Measurements from ENCODE around the gene C5orf52.
A peak's percentile ranks its signal among the peaks of the same experiment; 100 is the strongest.
"Not testable (repeated sequence)": the region's sequence is repeated elsewhere in the genome, so short reads cannot be mapped to it uniquely, and the experiment has no call there.

The C5orf52 gene

DNA sequence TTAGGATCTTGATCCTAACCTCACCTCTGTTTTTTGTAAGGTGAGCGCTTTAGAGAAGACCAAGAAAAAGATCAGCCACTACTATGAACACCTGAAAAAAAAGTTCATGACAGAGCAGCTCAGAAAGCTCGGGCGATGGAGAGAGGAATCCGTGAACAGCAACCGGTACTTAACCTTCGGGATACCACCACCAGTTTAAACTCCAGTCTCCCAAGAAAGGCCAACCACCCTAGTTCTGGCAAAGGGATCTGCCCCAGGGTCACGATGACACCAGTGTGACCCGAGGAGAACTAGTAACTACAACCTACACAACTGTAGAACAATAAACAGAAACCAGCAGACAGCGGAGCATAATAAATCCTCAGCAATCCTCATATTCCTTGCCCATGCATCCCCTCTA, 8.5 kb downstream of the C5orf52 start:
- FAIRE-seq, result no peak

DNA sequence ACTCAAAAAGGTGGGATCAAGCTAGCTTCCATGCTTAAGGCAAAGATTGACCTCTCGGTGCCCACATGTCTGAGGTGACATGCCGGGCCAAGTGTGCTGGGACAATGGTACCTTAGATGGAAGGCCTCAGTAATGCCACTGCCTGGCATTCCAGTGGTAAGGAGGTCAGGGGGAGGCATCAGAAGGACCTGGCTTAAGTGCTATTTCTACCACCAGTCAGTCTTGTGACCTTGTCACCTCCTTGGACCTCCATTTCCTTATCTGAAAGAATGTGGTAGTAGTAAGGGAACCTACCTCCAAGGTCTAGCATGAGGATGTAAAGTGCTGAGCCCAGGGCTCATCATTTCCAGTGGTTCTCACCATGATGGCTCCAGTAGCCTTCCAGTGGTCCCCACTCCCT, 8.9 kb downstream of the C5orf52 start:
- FAIRE-seq, result no peak

DNA sequence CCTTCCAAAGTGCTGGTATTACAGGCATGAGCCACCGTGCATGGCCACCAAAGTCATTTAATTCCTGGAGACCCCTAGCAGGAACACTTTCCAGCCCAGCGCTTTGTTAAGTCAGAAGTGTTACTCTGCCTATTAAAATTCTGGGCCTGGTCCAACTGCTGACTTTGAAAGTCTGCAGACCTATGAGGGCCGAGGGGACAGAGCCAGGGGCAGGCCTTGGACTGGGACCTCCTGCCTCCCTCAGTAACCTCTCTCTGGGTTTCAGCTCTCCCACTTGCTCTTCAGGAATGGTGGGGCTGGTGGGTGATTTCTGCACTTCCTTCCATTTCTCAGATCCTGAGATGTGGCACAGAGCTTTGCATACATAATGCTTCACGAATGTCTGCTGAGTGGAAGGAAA, 9.7 kb downstream of the C5orf52 start:
- no peak for FAIRE-seq

DNA sequence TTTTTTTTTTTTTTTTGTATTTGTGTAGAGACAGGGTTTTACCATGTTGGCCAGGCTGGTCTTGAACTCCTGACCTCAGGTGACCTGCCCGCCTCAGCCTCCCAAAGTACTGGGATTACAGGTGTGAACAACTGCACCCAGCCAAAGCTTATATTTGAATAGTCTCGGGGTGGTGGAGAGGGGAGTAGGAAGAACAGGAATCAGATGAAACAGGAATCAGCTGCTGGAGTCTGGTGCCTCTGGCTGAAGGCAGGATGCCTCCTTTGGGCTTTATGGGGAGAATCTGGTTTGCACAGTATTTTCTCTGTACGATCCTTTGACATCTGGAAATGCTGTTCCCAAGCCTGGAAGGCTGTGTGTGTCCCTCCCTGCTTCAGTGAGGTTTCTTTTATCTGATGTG, 10.9 kb downstream of the C5orf52 start:
- FAIRE-seq, result no peak

DNA sequence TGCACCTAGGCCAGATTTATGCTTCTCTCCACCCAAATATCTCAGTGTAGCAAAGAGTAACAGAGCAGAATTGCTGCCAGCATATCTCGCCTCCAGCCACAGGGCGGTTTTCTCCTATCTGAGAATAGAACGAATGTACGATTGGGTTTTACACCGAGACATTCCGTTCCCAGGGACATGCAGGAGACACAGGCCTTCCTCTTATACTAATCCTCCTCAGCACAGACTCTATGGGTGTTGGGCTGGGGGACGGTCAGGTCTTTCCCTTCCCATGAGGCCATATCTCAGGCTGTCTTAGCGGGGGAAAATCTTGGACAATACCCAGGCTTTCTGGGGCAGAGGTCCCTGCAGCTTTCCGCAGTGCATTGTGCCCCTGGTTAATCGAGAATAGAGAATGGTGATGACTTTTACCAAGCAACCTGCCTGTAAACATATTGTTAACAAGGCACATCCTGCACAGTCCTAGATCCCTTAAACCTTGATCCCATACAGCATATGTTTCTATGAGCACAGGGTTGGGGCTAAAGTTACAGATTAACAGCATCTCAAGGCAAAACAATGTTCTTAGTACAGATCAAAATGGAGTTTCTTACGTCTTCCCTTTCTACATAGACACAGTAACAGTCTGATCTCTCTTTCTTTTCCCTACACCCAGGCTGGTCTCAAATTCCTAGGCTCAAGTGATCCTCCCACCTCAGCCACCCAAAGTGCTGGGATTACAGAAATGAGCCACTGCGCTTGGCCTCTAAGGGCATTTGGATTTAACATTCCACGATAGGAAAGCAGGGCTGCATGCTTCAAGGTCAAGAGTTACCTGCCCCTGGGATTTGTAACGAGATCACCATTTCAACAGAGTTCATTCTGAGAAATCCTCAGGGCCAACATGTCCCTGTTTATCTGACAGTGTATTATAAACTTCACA, 15.2 kb downstream of the C5orf52 start:
- not testable (repeated sequence) for FAIRE-seq

DNA sequence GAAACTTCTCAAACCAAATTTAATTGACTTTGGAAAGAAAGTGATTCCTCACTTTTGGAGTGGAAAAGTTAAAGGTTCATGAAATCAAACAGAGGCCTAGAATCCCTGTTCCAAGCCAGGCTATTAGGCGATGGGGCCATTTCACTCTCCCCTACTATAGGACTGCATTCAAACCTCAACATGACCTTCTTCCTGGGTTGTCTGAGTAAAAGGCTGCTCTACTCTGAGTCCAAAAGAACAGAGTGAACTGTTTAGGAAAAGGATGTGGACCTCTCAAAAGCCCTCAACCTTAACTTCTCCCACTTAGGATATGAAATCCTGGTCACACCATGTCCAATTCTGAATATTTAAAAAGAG, 15.8 kb downstream of the C5orf52 start:
- no peak for FAIRE-seq

DNA sequence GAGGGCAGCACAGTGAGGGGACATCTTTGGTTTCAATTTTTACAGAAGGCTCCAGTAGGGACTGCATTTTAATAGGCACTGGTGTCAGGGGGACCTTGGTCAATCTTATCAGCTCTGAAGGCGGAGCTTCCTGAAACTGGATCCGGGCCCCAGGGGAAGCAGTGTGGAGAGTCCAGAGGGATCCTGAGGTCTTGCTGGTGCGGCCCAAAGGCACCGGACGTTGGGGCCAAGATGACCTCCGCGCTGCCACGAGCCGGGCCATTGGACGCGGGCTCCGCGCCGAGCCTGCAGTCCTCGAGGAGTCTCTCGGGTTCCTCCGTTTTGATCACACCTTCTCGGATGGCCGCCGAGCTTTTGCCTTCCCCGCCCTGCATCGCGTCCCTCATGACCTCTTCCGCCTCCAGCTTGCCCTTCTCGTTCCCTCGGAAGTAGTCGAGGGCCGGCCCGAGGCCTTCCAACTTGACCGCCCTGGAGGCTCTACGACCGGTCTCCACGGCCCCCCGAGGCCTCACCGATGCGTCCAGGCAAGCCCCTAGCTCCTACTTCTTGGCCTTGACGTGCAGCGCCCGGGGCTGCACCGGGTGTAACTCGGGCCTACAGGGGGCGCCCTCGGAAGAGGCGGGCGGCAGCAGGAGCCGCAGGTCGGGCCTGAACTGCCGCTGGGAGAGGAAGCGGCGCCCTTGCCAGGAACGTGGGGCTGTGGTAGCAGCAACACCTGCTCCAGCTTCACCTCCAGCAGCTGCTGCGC, 18.8 kb downstream of the C5orf52 start:
- FAIRE-seq, result no peak

DNA sequence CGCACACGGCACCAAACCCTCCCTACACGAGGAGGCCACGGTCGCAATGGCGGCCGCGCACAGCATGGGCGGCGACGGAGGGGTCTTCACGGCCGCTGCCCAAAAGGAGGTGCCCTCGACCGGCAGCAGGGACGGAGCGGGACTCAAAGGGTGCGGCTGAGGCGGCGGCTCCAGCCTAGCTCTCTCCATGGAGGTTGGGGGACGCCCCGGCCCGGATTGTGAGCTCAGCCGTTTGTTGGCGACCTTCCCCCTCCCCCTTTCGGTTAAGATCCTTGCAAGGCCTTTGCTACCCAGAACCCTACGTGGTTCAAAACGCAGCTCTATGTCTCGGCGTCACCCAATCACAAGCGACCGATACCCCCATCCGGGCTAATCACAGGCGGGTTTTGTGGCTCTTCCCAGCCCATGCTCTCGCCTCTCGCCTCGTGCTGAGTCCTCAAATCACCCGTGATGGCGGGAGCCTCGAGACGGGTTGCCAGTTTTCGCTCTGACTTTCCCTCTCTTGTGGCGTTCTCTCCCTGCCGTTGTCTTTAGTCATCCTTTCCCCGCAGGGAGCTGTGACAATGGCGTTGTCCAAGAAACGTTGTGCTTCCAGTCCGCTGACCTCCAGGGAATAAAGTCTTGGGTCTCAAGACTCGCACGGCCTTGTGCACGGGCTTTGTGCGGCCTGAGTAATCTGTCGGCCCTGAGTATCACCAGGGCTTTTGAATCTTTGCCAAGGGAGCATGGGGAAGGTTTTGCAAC, 19.5 kb downstream of the C5orf52 start:
- no peak for FAIRE-seq

DNA sequence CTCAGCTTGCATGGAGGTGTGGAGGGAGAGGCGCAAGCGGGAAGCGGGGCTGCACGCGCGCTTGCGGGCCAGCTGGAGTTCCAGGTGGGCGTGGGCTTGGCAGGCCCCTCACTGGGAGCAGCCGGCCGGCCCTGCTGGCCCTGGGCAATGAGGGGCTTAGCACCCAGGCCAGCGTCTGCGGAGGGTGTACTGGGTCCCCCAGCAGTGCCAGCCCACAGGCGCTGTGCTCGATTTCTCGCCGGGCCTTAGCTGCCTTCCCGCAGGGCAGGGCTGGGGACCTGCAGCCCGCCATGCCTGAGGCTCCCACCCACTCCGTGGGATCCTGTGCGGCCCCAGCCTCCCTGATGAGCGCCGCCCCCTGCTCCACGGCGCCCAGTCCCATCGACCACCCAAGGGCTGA, 22.5 kb downstream of the C5orf52 start:
- FAIRE-seq, result not testable (repeated sequence)

DNA sequence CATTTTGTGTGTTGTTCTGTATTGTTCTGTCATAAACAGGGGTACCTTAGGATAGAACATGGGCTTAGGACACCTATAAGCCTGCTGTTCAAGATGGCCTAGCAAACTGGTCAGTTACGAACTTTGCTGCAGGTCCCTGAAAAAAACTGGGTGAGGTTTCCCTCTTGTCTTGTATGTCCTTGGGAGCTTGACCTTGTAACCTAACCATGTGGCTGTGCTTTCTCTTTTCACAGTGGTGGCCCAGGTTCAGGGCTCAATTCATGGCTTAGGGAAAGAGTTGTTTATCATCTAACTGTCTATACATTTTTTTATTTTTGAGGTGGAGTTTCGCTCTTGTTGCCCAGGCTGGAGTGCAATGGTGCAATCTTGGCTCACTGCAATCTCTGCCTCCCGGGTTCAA, 24.8 kb downstream of the C5orf52 start:
- FAIRE-seq, result not testable (repeated sequence)

DNA sequence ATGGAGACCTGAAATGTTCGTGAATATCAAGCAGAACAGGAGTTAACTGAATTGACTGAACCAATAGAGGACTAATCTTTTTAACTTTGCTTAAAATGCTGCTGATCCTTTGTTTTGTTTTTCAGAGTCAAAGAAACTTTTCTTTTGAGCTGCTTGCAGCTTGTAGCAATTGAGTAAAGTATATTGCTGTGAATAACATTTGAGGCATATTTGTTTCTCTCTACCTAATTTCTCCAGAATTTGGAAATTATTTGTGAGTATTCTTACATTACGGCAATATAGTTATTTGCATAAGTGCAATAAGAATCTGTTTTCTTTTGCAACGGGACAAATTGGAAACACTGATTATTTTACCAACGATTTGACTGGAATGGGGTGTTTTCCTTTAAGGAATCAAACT, 27.3 kb downstream of the C5orf52 start:
- FAIRE-seq, result not testable (repeated sequence)

DNA sequence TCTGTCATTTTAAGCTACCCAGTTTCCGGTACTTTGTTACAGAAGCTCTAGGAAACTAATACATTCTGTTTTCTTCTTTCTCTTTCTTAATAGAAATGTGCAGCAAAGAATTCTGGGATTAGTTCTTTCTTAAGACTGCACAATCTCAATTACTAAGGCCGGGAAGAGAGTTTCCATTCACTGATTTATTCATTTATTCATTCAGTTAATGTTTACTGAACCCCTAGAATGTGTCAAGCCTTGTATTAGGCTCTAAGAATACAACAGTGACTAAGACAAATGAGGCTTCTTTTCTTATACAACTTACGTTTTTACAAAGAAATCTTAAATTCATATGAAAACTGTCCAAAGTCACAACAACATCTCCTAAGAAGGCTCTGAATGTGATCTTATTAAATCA, 32.4 kb downstream of the C5orf52 start:
- no peak for FAIRE-seq

DNA sequence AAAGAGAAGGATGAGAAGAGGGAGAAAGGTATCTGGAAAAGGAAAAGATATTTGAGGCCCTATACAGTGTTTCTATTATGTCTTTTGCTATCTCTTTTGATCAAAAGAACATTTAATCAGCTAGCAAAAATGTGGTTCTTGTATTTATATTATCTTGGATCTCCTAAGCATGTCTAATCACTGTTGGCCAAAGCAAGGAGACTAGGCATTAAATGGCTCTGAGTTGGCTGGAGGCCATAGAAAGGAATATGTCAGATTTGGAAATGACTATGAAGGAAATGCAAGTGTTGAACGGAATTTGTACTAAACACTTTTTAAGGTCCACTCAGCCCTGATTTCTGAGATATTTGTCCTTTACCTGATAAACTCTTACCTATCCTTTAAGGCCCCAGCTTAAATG, 37.5 kb downstream of the C5orf52 start:
- no peak for FAIRE-seq

DNA sequence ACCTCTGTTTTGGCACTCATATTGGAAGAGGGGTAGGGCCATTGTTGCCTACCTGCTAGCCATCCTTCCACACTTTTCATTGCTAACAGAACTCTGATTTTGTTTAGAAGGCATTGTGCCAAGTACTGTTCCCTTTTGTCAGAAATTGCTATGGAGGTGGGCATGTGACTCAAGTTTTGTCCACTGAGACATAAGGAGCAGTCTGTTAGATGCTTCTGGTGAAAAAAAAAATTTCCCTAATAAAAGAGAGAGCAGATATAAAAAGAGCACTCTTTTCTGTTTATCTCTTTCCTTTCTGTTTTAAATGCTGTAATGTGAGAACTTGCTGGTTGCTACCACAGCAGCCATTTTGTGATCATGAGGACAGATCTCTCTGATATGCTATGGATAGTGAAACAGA, 38.0 kb downstream of the C5orf52 start:
- FAIRE-seq, result no peak

DNA sequence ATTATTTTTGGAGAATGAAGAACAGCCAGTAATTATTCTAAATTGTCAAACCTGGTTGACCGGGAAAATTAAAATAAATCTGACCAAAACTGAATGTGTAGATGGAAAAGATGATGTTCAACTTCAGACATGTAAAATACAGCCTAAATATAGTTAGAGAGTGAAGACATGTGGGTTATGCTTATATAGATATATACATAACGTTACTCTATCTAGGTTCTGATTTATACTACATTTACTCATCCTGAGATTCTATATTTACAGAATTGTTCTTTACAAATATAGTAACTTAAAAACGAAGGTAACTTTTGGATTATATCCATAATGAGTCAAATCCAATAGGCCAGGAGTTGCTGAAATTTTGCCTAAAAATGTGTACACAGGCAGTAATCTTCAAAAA, 39.1 kb downstream of the C5orf52 start:
- FAIRE-seq, result no peak

DNA sequence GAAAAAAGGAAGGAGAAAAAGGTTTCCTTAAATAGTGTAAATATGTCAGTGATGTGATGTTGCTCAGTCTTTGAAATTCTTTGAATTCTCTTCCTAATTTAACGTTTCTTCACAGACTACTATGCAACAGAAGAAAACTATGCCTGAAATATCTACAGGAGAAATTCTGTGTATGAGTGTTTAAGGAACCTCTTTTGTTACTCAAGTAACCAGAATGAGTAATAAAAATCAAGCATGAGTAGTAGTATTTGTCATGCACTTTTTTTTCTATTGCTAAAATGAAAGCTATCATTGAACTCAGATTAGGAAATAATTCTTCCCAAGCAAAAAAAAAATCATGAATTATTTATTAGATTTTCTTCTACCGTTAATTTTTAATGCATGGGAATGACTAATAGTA, 39.5 kb downstream of the C5orf52 start:
- no peak for FAIRE-seq

DNA sequence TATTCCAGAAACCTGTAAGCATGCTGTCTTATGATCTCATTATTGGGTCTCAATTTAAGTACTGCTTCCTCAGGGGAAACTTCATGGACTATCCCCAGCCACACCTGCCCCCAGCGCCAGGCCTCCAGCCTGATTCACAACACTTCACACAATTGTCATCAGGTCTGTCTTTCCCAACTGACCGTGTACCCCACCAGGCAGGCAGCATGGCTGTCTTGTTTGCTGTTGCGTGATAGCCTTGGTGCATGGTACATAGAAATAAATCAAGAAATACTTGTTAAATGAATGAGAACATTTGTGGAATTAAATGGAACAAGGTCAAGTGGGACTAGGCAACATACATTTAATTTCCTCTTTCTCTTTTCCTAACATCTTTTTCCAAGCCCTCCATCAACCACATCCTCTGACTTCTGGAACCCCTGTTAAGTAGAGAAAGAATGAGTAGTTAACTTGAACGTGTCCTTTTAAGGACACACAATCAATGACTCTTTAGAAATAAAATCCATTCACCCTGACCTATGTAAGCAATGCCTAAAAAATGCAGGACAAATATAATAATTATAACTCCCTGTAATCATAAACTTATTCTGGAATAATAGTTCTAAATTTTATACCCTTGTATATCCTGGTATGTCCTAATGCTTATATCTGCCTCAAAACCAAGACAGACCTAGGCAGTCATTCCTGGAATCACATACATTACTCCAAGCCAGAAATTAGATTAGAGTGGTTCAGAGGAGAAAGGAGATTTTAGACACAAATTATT, 42.7 kb downstream of the C5orf52 start:
- no peak for FAIRE-seq

DNA sequence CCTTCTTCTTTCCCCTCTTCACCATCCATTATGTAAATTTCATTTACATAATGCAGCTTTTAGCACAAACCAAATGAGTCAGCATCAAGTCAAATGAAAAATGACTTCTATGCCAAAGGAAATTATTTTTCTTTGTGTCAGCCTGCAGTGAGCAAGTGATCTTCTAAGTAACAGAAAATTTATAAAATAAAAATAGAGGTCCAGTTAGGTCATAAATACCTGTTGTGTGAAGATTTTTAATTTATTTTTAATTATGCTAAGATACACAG, 43.2 kb downstream of the C5orf52 start:
- no peak for FAIRE-seq

DNA sequence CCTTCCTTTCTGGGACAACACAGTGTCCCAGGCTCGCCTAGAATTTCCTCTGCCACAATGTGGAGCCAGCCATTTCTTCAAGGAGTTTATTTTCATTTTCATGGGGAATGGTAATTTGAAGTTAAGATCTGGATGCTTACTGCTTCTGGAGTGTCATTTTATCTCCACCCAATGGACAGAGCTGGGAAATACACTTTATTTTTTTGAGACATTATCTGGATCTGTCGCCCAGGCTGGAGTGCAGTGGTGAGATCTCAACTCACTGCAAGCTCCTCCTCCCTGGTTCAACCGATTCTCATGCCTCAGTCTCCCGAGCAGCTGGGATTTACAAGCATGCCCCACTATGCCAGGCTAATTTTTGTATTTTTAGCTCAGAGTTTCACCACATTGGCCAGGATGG, 47.2 kb downstream of the C5orf52 start:
- FAIRE-seq, result peak; percentile 14

DNA sequence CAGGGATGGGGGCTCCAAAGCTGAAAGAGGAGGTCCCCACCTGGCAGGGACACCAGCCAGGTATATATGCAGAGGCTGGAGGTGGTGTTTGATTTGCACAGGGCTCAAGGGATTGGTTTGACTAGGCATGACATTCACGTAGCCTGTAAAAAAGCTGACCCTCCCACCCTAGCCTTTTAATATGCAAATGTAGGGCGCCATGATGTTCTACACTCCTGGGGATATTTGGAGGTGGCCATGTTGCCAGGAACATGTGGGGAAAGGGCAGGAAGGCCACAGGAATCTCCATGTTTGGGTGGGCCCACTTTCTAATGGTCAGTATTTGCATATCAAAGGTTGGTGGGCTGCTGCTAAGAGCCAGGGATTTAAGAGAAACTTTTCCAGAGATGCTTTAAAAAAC, 47.9 kb downstream of the C5orf52 start:
- FAIRE-seq, result no peak

DNA sequence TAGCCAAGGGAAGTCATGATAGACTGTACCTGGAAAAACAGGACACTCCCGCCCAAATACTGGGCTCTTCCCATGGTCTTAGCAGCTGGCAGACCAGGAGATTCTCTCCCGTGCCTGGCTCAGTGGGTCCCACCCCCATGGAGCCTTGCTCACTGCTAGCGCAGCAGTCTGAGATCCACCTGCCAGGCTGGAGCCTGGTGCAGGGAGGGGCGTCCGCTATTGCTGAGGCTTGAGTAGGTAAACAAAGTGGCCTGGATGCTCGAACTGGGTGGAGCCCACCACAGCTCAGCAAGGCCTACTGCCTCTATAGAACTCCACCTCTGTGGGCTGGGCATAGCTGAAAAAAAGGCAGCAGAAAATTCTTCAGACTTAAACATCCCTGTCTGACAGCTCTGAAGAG, 49.8 kb downstream of the C5orf52 start:
- no peak for FAIRE-seq

DNA sequence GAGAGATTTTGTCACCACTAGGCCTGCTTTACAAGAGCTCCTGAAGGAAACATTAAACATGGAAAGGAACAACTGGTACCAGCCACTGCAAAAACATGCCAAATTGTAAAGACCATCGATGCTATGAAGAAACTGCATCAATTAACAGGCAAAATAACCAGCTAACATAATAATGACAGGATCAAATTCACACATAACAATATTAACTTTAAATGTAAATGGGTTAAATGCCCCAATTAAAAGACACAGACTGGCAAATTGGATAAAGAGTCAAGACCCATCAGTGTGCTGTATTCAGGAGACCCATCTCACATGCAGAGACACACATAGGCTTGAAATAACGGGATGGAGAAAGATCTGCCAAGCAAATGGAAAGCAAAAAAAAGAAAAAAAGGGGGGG, 51.6 kb downstream of the C5orf52 start:
- not testable (repeated sequence) for FAIRE-seq

DNA sequence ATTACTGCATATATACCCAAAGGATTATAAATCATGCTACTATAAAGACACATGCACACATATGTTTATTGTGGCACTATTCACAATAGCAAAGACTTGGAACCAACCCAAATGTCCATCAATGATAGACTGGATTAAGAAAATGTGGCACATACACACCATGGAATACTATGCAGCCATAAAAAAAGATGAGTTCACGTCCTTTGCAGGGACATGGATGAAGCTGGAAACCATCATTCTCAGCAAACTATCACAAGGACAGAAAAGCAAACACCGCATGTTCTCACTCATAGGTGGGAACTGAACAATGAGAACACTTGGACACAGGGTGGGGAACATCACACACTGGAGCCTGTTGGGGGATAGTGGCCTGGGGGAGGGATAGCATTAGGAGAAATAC, 55.3 kb downstream of the C5orf52 start:
- not testable (repeated sequence) for FAIRE-seq
